Cardiac fibroblast (primary cell): ENCODE measurements around the gene L3MBTL3.
A peak's percentile ranks its signal among the peaks of the same experiment; 100 is the strongest.

Experiments
- DNase-seq, 2 donors: peaks; one replicate each; pipeline versions ENCODE4 v3.0.0 to v3.0.0-alpha.2; 2010; ENCODE audit warnings: low read depth in 2 of 2
- H3K4me3 ChIP-seq, 2 donors: replicated peaks in 1 of 2; 1 replicate in 1 of 2; 2 replicates in 1 of 2; pipeline ENCODE4 v1.5.1; 2011; ENCODE audit warnings: low read depth in 2 of 2, low read length in 2 of 2, mild to moderate bottlenecking in 2 of 2, moderate library complexity in 1 of 2
- TF ChIP-seq, protein P1 (sequence below): IDR thresholded peaks from one replicate; pipeline ENCODE4 v1.5.1; 2011; ENCODE audit warnings: low read depth, mild to moderate bottlenecking, low read length, inconsistent platforms

L3MBTL3 gene

DNA sequence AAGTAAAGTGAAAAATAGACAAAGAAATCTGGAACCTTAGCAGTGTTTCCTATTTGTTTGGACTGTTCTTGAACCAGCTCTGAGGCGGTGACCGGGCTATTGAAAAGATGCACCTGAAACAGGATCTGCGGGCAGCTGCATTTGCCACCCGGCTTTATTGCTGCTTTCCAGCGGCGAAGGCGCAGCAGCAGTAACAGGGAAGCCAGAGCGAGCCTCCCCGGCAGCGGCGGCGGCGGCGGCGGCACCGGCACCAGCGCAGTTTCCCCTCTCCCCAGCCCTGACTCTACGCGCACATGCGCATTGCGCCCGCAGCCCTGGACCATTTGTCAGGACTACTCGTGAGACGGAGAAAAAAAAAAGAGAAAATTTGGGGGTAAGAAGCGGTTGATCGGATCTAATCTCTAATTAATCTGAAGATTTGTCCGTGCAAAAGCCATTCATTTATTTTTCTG, at the start of gene L3MBTL3:
Gene L3MBTL3, plus strand, starts transcription at position 290 of the 452 bp plus-strand sequence. CDS start 24,119 bp downstream, outside the sequence.
- TF ChIP-seq, protein P1, sequence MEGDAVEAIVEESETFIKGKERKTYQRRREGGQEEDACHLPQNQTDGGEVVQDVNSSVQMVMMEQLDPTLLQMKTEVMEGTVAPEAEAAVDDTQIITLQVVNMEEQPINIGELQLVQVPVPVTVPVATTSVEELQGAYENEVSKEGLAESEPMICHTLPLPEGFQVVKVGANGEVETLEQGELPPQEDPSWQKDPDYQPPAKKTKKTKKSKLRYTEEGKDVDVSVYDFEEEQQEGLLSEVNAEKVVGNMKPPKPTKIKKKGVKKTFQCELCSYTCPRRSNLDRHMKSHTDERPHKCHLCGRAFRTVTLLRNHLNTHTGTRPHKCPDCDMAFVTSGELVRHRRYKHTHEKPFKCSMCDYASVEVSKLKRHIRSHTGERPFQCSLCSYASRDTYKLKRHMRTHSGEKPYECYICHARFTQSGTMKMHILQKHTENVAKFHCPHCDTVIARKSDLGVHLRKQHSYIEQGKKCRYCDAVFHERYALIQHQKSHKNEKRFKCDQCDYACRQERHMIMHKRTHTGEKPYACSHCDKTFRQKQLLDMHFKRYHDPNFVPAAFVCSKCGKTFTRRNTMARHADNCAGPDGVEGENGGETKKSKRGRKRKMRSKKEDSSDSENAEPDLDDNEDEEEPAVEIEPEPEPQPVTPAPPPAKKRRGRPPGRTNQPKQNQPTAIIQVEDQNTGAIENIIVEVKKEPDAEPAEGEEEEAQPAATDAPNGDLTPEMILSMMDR = no peak
- DNase-seq = peak; percentile 86 to 89
- peak within 1 kb of the TSS; percentile 78 to 83 for H3K4me3 ChIP-seq

DNA sequence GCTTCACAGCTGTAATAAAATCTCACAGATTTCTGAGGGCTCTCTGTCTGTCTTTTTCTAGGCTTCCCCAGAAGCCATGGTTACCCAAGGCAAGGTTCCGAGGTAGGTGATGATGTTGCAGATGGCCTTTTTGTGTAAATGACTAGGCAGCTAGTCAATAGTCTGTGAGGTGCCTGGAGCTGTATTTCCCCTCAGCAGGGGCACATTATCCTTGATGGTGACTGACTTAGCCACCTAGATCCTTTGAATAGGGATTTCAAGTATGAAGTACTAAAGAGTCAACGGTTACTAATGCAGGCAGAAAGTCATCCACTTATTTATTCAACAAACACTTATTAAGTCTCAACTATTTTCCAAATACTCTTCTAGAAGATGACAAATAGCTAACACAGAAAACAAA, 49.3 kb upstream of the L3MBTL3 start:
- no peak overlapping the region for H3K4me3 ChIP-seq
- no peak for DNase-seq
- TF ChIP-seq, protein P1 = no peak

DNA sequence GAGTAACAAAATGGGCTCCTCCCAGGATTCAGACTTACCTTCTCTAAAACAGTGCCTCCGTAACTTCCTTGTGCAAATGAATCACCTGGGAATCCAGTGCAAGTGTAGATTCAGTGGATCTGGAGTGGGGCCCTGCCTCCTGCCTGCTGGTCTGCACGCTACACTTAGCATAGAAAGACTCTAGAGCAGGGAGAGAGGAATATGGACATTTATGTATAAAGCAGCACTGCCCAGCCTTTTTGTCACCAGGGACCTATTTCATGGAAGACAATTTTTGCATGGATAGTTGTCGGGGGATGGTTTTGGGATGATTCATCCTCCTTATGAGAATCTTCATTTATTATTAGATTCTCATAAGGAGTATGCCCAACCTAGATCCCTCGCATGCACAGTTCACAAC, 42.3 kb upstream of the L3MBTL3 start:
- no peak overlapping the region for H3K4me3 ChIP-seq
- no peak for DNase-seq
- TF ChIP-seq, protein P1 = no peak

DNA sequence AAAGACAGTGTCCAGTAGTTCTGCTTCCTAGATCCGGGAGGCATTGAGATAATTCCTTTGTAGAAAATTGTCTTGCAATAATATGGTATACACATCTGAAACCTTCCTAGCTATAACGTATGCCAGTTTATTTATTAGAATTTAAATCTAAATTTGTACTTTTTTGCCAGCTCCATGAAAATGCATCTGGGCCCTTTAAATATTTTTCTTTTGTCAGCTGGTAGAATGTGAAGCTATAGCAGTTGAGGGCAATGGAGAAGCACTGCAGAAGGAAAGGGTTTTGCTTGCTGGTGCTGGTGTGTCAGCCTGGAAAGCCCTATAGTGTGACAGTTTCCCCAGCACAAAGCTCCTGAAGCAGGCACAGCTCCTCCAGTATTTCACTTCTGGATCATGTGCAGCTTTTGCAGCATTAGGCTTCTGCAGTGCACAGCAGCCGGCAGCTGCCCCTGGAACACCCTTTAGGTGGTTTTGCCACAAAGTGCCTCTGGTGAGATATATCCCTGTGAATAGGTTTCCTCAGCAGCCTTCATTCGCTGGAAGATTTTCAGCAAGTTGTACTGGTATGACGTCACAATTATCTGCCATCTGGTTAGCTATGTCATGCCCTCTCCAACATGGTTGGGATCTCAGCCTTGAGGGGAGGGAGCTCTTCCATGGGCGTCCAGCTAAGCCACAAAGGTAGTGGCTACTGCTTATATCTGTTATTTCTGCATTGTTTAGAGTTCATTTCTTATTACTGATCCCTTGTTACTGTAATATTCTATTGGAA, 40.0 kb upstream of the L3MBTL3 start:
- TF ChIP-seq, protein P1 = no peak
- no peak overlapping the region for H3K4me3 ChIP-seq
- DNase-seq = no peak

DNA sequence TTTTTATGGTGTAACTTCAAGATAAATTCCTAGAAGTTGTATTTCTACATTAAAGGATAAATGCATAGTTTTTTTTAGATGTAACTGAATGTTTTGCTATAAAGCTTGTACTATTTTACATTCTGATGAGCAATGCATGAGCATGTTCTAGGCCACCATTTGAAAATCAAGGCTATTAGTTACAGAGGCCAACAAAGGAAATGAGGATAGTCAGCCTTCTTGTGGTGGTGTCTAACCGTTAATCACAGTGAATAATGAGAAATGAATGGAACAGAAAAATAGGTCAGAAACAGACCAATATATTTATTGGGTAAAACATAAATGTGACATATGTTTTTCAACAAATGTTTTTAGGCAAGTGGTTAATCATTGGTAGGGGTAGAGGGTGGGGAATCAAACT, 37.6 kb upstream of the L3MBTL3 start:
- no peak for DNase-seq
- TF ChIP-seq, protein P1 = no peak
- H3K4me3 ChIP-seq = no peak overlapping the region

DNA sequence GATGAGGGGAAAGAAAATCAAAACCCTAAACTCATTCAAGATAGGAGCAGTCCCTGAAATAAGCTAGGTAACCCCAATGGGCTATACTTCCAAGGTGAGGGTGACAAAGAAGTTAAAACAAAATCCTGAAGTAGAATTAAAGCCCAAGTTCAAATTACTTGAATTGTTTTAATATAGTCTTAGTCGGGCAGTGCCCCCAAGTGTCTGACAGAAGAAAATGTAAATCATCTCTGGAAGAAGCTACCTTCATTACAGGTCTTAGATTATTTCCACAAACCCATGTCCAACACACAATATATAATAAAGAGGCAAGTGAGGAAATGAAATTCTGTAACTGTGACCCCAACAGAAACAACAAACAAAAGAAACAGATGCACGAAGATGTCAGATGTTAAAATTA, 36.8 kb upstream of the L3MBTL3 start:
- H3K4me3 ChIP-seq = no peak overlapping the region
- peak; percentile 10 to 40 for DNase-seq
- TF ChIP-seq, protein P1 = peak; percentile 23
